Erythroblast (primary cell): ENCODE results near the gene CFAP70.

Experiments used
- GATA1 ChIP-seq: IDR thresholded peaks from 2 replicates; pipeline ENCODE4 v1.6.1; 2011; ENCODE audit warnings: low read depth, mild to moderate bottlenecking, control low read depth, low read length, moderate library complexity
- POLR2A ChIP-seq: IDR thresholded peaks from 2 replicates; pipeline ENCODE4 v1.6.1; 2011; ENCODE audit warnings: mild to moderate bottlenecking, low read length

GRCh38 chr10:73225518-73225917 is 133.1 kb downstream of the CFAP70 start:
- TF ChIP-seq POLR2A: no peak
- TF ChIP-seq GATA1: no peak
